ENCODE data around the gene STAU1.
"Not testable (repeated sequence)": the region's sequence is repeated elsewhere in the genome, so short reads cannot be mapped to it uniquely, and the experiment has no call there.

The STAU1 gene

GRCh38 chr20:49136817-49137571, 51.1 kb downstream of the STAU1 start:
- peaks cover 8% of the 10 kb centered on the region for H3K36me3 ChIP-seq (ENCODE audit: control insufficient read depth, insufficient read depth, low read length)
- DNase-seq (ENCODE audit: extremely low read depth, insufficient read length) = no peak
- TF ChIP-seq CTCF (IDR thresholded peaks at IDR 0.05; ENCODE audit: insufficient read depth, low read length, poor library complexity, severe bottlenecking) = no peak
- H3K27me3 ChIP-seq (replicated peaks; ENCODE audit: control insufficient read depth, insufficient read depth, low read length) = no peaks in the 10 kb centered on the region
- no peak overlapping the region for H3K4me3 ChIP-seq (replicated peaks; ENCODE audit: low read depth, low read length)

GRCh38 chr20:49134797-49135196, 53.3 kb downstream of the STAU1 start:
- H3K27me3 ChIP-seq (replicated peaks; ENCODE audit: control insufficient read depth, insufficient read depth, low read length); DNase-seq (ENCODE audit: extremely low read depth, insufficient read length); H3K4me3 ChIP-seq (replicated peaks; ENCODE audit: low read depth, low read length): not testable (repeated sequence)
- peaks cover 14% of the 10 kb centered on the region for H3K36me3 ChIP-seq (ENCODE audit: control insufficient read depth, insufficient read depth, low read length)

- TF ChIP-seq CTCF (IDR thresholded peaks at IDR 0.05; ENCODE audit: insufficient read depth, low read length, poor library complexity, severe bottlenecking) = no peak
- DNase-seq (ENCODE audit: extremely low read depth, insufficient read length) = no peak
- H3K4me3 ChIP-seq (replicated peaks; ENCODE audit: low read depth, low read length) = no peak overlapping the region
- H3K36me3 ChIP-seq (ENCODE audit: control insufficient read depth, insufficient read depth, low read length) = peaks cover 14% of the 10 kb centered on the region
- H3K27me3 ChIP-seq (replicated peaks; ENCODE audit: control insufficient read depth, insufficient read depth, low read length) = no peaks in the 10 kb centered on the region
Measured at GRCh38 chr20:49133571-49133970, 54.6 kb downstream of the STAU1 start.

GRCh38 chr20:49132995-49133478, 55.1 kb downstream of the STAU1 start:
- H3K4me3 ChIP-seq (replicated peaks; ENCODE audit: low read depth, low read length) = no peak overlapping the region
- no peaks in the 10 kb centered on the region for H3K27me3 ChIP-seq (replicated peaks; ENCODE audit: control insufficient read depth, insufficient read depth, low read length)
- H3K36me3 ChIP-seq (ENCODE audit: control insufficient read depth, insufficient read depth, low read length) = peaks cover 16% of the 10 kb centered on the region
- peak; percentile 48 for TF ChIP-seq CTCF (IDR thresholded peaks at IDR 0.05; ENCODE audit: insufficient read depth, low read length, poor library complexity, severe bottlenecking)
- no peak for DNase-seq (ENCODE audit: extremely low read depth, insufficient read length)

GRCh38 chr20:49123982-49124381, 64.2 kb downstream of the STAU1 start:
- DNase-seq (ENCODE audit: extremely low read depth, insufficient read length) = no peak
- no peaks in the 10 kb centered on the region for H3K27me3 ChIP-seq (replicated peaks; ENCODE audit: control insufficient read depth, insufficient read depth, low read length)
- H3K36me3 ChIP-seq (ENCODE audit: control insufficient read depth, insufficient read depth, low read length) = peaks cover 25% of the 10 kb centered on the region
- TF ChIP-seq CTCF (IDR thresholded peaks at IDR 0.05; ENCODE audit: insufficient read depth, low read length, poor library complexity, severe bottlenecking) = no peak
- H3K4me3 ChIP-seq (replicated peaks; ENCODE audit: low read depth, low read length) = no peak overlapping the region

- H3K27me3 ChIP-seq (replicated peaks; ENCODE audit: control insufficient read depth, insufficient read depth, low read length) = no peaks in the 10 kb centered on the region
- no peak overlapping the region for H3K4me3 ChIP-seq (replicated peaks; ENCODE audit: low read depth, low read length)
- no peak for DNase-seq (ENCODE audit: extremely low read depth, insufficient read length)
- TF ChIP-seq CTCF (IDR thresholded peaks at IDR 0.05; ENCODE audit: insufficient read depth, low read length, poor library complexity, severe bottlenecking) = no peak
- peaks cover 31% of the 10 kb centered on the region for H3K36me3 ChIP-seq (ENCODE audit: control insufficient read depth, insufficient read depth, low read length)
Measured at GRCh38 chr20:49122920-49123319, 65.2 kb downstream of the STAU1 start.

All from GM06990 (cell line).